ENCODE data around the gene DNAH3. TPM values are rescaled to one million over a fixed set of nuclear protein-coding genes. Genes with fewer than 3 reads are reported as not detected.

The DNAH3 gene
- total and polyA plus RNA-seq, 2 of the 13 experiments (the other 11 are each of a cell fraction or from before 2014, with no cell fraction given) = 0.07 to 0.08 TPM

- no peak for TF ChIP-seq TRAFD1 (CRISPR knock-in tag; IDR thresholded peaks at IDR 0.05; ENCODE audit: borderline replicate concordance)
- TF ChIP-seq ELF1 (CRISPR knock-in tag; IDR thresholded peaks at IDR 0.05) = peak; percentile 79
- no peak for TF ChIP-seq ZNF564 (CRISPR knock-in tag; IDR thresholded peaks at IDR 0.05)
- TF ChIP-seq ZFX (CRISPR knock-in tag; IDR thresholded peaks at IDR 0.05; ENCODE audit: low read depth) = peak; percentile 25; the same call in 1 of the 2 replicates
- no peak for TF ChIP-seq SOX5 (CRISPR knock-in tag; IDR thresholded peaks at IDR 0.05; ENCODE audit: borderline replicate concordance)
- peak; percentile 47; the same call in 1 of the 2 replicates for TF ChIP-seq THAP11 (CRISPR knock-in tag; IDR thresholded peaks at IDR 0.05)
- TF ChIP-seq SIX4 (CRISPR knock-in tag; IDR thresholded peaks at IDR 0.05) = no peak
- TF ChIP-seq ETV6 (CRISPR knock-in tag; conservative IDR thresholded peaks at IDR 0.05) = no peak
- TF ChIP-seq ZNF256 (CRISPR knock-in tag; conservative IDR thresholded peaks at IDR 0.05) = no peak
- no peak for TF ChIP-seq RFX5 (IDR thresholded peaks at IDR 0.05; ENCODE audit: low read depth, low read length)
- no peak for TF ChIP-seq ZNF180 (CRISPR knock-in tag; IDR thresholded peaks at IDR 0.05; ENCODE audit: borderline replicate concordance, low read depth)
- TF ChIP-seq SMYD3 (CRISPR knock-in tag; IDR thresholded peaks at IDR 0.05) = no peak
- TF ChIP-seq MIER2 (CRISPR knock-in tag; IDR thresholded peaks at IDR 0.05) = no peak
- TF ChIP-seq ZNF512 (CRISPR knock-in tag; IDR thresholded peaks at IDR 0.05) = no peak
- TF ChIP-seq RFX1 (IDR thresholded peaks at IDR 0.05) = no peak
- TF ChIP-seq ZNF232 (CRISPR knock-in tag; IDR thresholded peaks at IDR 0.05; ENCODE audit: borderline replicate concordance) = no peak
- TF ChIP-seq HIC2 (CRISPR knock-in tag; IDR thresholded peaks at IDR 0.05; ENCODE audit: low read depth) = no peak
- TF ChIP-seq ZNF775 (CRISPR knock-in tag; IDR thresholded peaks at IDR 0.05; ENCODE audit: borderline replicate concordance) = no peak
- no peak for TF ChIP-seq E2F1 (CRISPR knock-in tag; IDR thresholded peaks at IDR 0.05)
- TF ChIP-seq SALL1 (CRISPR knock-in tag; IDR thresholded peaks at IDR 0.05) = no peak
- TF ChIP-seq ZNF614 (CRISPR knock-in tag; IDR thresholded peaks at IDR 0.05; ENCODE audit: borderline replicate concordance) = no peak
- TF ChIP-seq KAT8 (CRISPR knock-in tag; IDR thresholded peaks at IDR 0.05) = peak; percentile 83
- no peak for TF ChIP-seq STAG1 (CRISPR knock-in tag; IDR thresholded peaks at IDR 0.05)
- no peak for TF ChIP-seq KLF6 (CRISPR knock-in tag; IDR thresholded peaks at IDR 0.05)
- 0 out of 2 replicates have a peak, but pooled peaks have one; percentile 65 for TF ChIP-seq ZNF75D (CRISPR knock-in tag; IDR thresholded peaks at IDR 0.05; ENCODE audit: borderline replicate concordance)
- no peak for TF ChIP-seq EP300 (IDR thresholded peaks at IDR 0.05; ENCODE audit: low read depth in 2 of 2, low read length in 2 of 2)
- TF ChIP-seq EP300 (CRISPR knock-in tag; IDR thresholded peaks at IDR 0.05; ENCODE audit: borderline replicate concordance) = no peak
- TF ChIP-seq RBM22 (optimal IDR thresholded peaks at IDR 0.05; ENCODE audit: low read length) = no peak
Measured at GRCh38 chr16:21116148-21116693, 34.4 kb downstream of the DNAH3 start (continued).

Measured in HepG2 (cell line).